Heart left ventricle (tissue), 13 donors: ENCODE results near the gene PLA2G4F.

Experiments
- POLR2A ChIP-seq, 2 donors: fragments of 450-650 bp; IDR thresholded peaks; one replicate each; pipeline ENCODE4 v1.6.1; 2017; ENCODE audit warnings: antibody characterized with exemption in 2 of 2, mild to moderate bottlenecking in 2 of 2, moderate library complexity in 2 of 2
- TF ChIP-seq, protein P1 (sequence below), 12 donors: fragments of 200-600 bp; sonication (generic) in 4 of 12; IDR thresholded peaks; one replicate each; pipeline versions ENCODE4 v1.5.0 to v1.8.0; 2018 to 2022; ENCODE audit warnings: antibody characterized with exemption in 12 of 12, mild to moderate bottlenecking in 5 of 12
- donor health status: ischemic (EF 13 %, LVEDD 7.1; RV severe dilation, severe dysfunction).
- donor health status: DM: no; HTN: yes; CAD: no.
- donor health status: DM: no; HTN: no; CAD: no.
- donor health status: ischemic (EF 25% LVEDD 6.9; RV normal size, moderate dysfunction).
- donor health status: ischemic (EF 25% LVEDD 5.7; RV mildly dilated, moderate dysfunction).
- donor health status: ischemic (EF 35%, LVEDD 5.7; RV mildly dilated, moderate dysfunction).
- donor health status: nonischemic (EF 11% LVEDD 7.7; RV severe dilation, severe dysfunction).
- donor health status: DM: yes; HTN: yes; CAD: no.
- donor health status: PGD.
- donor health status: ischemic (EF 29% LVEDD 5.4; RV normal size, mild dysfunction).
- donor health status: nonischemic (EF 23%, LVEDD 6.1; RV moderate dilation, normal function).

DNA sequence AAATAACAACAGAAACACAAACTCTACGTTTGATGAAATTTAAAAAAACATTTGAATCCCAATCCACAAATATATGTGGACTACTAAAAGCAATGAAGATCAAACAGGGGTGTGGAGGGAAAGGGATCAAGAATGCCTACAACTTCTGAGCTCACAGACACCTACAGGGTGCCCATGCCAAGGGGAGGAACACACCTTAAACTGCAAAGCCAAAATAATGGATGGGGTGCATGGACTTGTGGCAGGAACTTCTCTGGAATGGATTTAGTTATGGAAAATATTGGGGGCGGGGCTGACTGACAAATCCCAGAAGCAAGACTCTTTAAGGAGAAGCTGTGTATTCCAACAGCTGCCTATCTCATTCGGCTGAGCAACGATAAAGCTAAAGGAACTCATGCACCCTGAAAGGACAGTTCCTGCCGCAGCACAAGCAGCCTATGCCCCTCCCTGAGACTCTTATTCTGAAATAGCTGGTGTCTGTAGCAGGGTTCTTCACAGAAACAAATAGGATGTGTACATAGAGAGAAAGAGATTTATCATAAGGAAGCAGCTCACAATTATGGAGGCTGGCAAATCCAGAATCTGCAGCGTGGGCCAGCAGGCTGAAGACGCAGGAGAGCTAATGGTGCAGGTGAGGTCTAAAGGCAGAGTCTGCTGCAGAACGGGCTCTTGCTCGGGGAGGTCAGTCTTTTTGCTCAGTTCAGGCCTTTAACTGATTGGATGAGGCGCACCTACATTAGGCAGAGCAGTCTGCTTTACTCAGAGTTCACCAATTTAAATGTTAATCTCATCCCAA, 37.6 kb downstream of the PLA2G4F start:
- TF ChIP-seq, protein P1, sequence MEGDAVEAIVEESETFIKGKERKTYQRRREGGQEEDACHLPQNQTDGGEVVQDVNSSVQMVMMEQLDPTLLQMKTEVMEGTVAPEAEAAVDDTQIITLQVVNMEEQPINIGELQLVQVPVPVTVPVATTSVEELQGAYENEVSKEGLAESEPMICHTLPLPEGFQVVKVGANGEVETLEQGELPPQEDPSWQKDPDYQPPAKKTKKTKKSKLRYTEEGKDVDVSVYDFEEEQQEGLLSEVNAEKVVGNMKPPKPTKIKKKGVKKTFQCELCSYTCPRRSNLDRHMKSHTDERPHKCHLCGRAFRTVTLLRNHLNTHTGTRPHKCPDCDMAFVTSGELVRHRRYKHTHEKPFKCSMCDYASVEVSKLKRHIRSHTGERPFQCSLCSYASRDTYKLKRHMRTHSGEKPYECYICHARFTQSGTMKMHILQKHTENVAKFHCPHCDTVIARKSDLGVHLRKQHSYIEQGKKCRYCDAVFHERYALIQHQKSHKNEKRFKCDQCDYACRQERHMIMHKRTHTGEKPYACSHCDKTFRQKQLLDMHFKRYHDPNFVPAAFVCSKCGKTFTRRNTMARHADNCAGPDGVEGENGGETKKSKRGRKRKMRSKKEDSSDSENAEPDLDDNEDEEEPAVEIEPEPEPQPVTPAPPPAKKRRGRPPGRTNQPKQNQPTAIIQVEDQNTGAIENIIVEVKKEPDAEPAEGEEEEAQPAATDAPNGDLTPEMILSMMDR (IDR thresholded peaks at IDR 0.05): no peak
- no peak for TF ChIP-seq POLR2A (IDR thresholded peaks at IDR 0.05)
